Cerebellar nuclear complex (tissue), 1 donor: ENCODE data around the gene THAP10.
"Not testable (repeated sequence)": the region's sequence is repeated elsewhere in the genome, so short reads cannot be mapped to it uniquely, and the experiment has no call there.

Experiments
- DNase-seq, 2 experiments: peaks; one replicate each; lab custom pipeline; 2025; lab: John Stamatoyannopoulos, UW

THAP10 gene

GRCh38 chr15:70892002-70892911 lies at the start of gene THAP10, which contains the start of gene LRRC49:
TSS of gene THAP10 (minus strand) at chr15:70892433. CDS start at chr15:70892272, 161 bp downstream.
TSS of gene LRRC49 (plus strand) at chr15:70892826. CDS start at chr15:70892895, 69 bp downstream.
- peak; percentile 96 to 97 for DNase-seq

GRCh38 chr15:70936326-70936725 lies 44.1 kb upstream of the THAP10 start:
- peak in 1 of 2 experiments; percentile 32 for DNase-seq

- DNase-seq, result no peak
These were observed 43.4 kb upstream of the THAP10 start for GRCh38 chr15:70935631-70936030.

- DNase-seq, result no peak
These were observed 41.2 kb upstream of the THAP10 start for GRCh38 chr15:70933411-70933810.

GRCh38 chr15:70932397-70932796 lies 40.2 kb upstream of the THAP10 start:
- no peak for DNase-seq

- no peak for DNase-seq
These were observed 39.6 kb upstream of the THAP10 start for GRCh38 chr15:70931821-70932220.

GRCh38 chr15:70926914-70927313 lies 34.7 kb upstream of the THAP10 start:
- not testable (repeated sequence) for DNase-seq

GRCh38 chr15:70923311-70924080 lies 31.3 kb upstream of the THAP10 start:
- DNase-seq, result no peak

- DNase-seq, result no peak
These were observed 29.9 kb upstream of the THAP10 start for GRCh38 chr15:70922119-70922518.

GRCh38 chr15:70920981-70921696 lies 28.9 kb upstream of the THAP10 start:
- no peak for DNase-seq

GRCh38 chr15:70917955-70918354 lies 25.7 kb upstream of the THAP10 start:
- no peak for DNase-seq

GRCh38 chr15:70916531-70916930 lies 24.3 kb upstream of the THAP10 start:
- no peak for DNase-seq

- no peak for DNase-seq
These were observed 20.0 kb upstream of the THAP10 start for GRCh38 chr15:70912187-70912586.

- DNase-seq, result no peak
These were observed 18.7 kb upstream of the THAP10 start for GRCh38 chr15:70910958-70911357.

GRCh38 chr15:70907784-70908471 lies 15.7 kb upstream of the THAP10 start:
- DNase-seq, result no peak

- no peak for DNase-seq
These were observed 14.6 kb upstream of the THAP10 start for GRCh38 chr15:70906842-70907241.

GRCh38 chr15:70902107-70902506 lies 9.9 kb upstream of the THAP10 start:
- DNase-seq, result no peak

GRCh38 chr15:70892912-70893560 lies 803 bp upstream of the THAP10 start:
- peak; percentile 13 to 47 for DNase-seq

GRCh38 chr15:70882361-70882760 lies 9.9 kb downstream of the THAP10 start:
- DNase-seq, result no peak

- no peak for DNase-seq
These were observed 11.5 kb downstream of the THAP10 start for GRCh38 chr15:70880781-70881180.

GRCh38 chr15:70879401-70879800 lies 12.8 kb downstream of the THAP10 start:
- DNase-seq, result no peak
